ENCODE data around the gene PIP4P1.

DNA sequence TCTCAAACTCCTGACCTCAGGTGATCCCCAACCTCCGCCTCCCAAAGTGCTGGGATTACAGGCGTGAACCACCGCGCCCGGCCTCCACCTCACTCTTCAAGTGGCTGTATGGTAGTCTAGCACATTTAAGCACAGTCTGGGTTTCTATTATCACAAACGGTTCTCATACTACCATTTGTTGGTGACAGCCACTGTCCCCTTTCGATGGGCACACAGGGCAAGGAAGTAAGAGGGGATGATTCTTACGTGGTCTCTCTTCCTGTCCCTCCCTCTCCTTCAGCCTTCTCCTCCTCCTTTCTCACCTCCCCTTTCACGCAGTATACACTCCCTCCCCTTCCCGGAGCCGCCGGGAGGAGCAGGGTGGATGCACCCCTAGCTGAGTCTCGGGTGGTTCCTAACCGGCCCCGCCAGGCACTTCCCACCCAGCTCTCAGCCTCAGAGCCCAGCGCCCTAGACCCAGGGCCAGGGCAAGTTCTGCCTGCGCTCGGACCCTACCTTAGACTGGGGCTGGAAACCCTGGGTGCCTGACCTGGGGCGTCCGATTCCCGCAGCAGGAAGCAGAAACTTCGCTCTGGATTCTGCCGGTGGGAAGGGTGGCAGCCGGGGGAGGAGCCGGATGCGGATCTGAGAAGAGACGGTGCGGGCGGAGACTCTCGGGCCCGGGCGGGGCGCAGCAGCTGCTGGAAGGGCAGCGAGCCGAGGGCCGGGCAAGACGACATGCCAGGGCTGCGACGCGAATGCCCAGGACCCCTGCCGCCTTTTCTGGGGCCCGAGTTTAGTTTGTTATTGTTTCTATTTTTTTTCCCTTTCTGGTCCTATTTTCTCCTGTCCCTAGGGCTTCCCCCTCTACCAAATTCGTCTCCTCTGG lies 48.1 kb downstream of the PIP4P1 start, which contains the start of gene TEP1:
- TF ChIP-seq ZNF214 (tag by site-specific recombination; IDR thresholded peaks at IDR 0.05; ENCODE audit: borderline replicate concordance) (no peak), ZNF624 (tag by site-specific recombination; IDR thresholded peaks at IDR 0.05) (no peak), ZNF184 (tag by site-specific recombination; IDR thresholded peaks at IDR 0.05) (no peak), ZNF223 (tag by site-specific recombination; IDR thresholded peaks at IDR 0.05) (no peak), ZNF585B (tag by site-specific recombination; IDR thresholded peaks at IDR 0.05) (no peak)
- TF ChIP-seq, protein P1, sequence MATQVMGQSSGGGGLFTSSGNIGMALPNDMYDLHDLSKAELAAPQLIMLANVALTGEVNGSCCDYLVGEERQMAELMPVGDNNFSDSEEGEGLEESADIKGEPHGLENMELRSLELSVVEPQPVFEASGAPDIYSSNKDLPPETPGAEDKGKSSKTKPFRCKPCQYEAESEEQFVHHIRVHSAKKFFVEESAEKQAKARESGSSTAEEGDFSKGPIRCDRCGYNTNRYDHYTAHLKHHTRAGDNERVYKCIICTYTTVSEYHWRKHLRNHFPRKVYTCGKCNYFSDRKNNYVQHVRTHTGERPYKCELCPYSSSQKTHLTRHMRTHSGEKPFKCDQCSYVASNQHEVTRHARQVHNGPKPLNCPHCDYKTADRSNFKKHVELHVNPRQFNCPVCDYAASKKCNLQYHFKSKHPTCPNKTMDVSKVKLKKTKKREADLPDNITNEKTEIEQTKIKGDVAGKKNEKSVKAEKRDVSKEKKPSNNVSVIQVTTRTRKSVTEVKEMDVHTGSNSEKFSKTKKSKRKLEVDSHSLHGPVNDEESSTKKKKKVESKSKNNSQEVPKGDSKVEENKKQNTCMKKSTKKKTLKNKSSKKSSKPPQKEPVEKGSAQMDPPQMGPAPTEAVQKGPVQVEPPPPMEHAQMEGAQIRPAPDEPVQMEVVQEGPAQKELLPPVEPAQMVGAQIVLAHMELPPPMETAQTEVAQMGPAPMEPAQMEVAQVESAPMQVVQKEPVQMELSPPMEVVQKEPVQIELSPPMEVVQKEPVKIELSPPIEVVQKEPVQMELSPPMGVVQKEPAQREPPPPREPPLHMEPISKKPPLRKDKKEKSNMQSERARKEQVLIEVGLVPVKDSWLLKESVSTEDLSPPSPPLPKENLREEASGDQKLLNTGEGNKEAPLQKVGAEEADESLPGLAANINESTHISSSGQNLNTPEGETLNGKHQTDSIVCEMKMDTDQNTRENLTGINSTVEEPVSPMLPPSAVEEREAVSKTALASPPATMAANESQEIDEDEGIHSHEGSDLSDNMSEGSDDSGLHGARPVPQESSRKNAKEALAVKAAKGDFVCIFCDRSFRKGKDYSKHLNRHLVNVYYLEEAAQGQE (tag by site-specific recombination; IDR thresholded peaks at IDR 0.05): no peak
- TF ChIP-seq, protein P2, sequence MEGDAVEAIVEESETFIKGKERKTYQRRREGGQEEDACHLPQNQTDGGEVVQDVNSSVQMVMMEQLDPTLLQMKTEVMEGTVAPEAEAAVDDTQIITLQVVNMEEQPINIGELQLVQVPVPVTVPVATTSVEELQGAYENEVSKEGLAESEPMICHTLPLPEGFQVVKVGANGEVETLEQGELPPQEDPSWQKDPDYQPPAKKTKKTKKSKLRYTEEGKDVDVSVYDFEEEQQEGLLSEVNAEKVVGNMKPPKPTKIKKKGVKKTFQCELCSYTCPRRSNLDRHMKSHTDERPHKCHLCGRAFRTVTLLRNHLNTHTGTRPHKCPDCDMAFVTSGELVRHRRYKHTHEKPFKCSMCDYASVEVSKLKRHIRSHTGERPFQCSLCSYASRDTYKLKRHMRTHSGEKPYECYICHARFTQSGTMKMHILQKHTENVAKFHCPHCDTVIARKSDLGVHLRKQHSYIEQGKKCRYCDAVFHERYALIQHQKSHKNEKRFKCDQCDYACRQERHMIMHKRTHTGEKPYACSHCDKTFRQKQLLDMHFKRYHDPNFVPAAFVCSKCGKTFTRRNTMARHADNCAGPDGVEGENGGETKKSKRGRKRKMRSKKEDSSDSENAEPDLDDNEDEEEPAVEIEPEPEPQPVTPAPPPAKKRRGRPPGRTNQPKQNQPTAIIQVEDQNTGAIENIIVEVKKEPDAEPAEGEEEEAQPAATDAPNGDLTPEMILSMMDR (tag by site-specific recombination; IDR thresholded peaks at IDR 0.05): no peak
- TF ChIP-seq, protein P3, sequence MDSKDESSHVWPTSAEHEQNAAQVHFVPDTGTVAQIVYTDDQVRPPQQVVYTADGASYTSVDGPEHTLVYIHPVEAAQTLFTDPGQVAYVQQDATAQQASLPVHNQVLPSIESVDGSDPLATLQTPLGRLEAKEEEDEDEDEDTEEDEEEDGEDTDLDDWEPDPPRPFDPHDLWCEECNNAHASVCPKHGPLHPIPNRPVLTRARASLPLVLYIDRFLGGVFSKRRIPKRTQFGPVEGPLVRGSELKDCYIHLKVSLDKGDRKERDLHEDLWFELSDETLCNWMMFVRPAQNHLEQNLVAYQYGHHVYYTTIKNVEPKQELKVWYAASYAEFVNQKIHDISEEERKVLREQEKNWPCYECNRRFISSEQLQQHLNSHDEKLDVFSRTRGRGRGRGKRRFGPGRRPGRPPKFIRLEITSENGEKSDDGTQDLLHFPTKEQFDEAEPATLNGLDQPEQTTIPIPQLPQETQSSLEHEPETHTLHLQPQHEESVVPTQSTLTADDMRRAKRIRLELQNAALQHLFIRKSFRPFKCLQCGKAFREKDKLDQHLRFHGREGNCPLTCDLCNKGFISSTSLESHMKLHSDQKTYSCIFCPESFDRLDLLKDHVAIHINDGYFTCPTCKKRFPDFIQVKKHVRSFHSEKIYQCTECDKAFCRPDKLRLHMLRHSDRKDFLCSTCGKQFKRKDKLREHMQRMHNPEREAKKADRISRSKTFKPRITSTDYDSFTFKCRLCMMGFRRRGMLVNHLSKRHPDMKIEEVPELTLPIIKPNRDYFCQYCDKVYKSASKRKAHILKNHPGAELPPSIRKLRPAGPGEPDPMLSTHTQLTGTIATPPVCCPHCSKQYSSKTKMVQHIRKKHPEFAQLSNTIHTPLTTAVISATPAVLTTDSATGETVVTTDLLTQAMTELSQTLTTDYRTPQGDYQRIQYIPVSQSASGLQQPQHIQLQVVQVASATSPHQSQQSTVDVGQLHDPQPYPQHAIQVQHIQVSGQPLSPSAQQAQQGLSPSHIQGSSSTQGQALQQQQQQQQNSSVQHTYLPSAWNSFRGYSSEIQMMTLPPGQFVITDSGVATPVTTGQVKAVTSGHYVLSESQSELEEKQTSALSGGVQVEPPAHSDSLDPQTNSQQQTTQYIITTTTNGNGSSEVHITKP (tag by site-specific recombination; IDR thresholded peaks at IDR 0.05): peak; percentile 96
